ENCODE measurements around the gene CAPN15.

GRCh38 chr16:525520-526180, 1.9 kb upstream of the CAPN15 start:
- TF ChIP-seq EZH2 (IDR thresholded peaks at IDR 0.05; ENCODE audit: insufficient read depth, poor library complexity, severe bottlenecking), result no peak
- no peak for TF ChIP-seq EZH2phosphoT487 (IDR thresholded peaks at IDR 0.05; ENCODE audit: insufficient read depth, low read depth)
